ENCODE measurements around the gene VMP1.
A peak's percentile ranks its signal among the peaks of the same experiment; 100 is the strongest.
"Not testable (repeated sequence)": the region's sequence is repeated elsewhere in the genome, so short reads cannot be mapped to it uniquely, and the experiment has no call there.

Gene VMP1

GRCh38 chr17:59858167-59858816 lies 150.8 kb downstream of the VMP1 start:
- DNase-seq (ENCODE audit: low read depth, low spot score): no peak

- no peak for DNase-seq (ENCODE audit: low read depth, low spot score)
Measured at GRCh38 chr17:59858932-59859331, 151.5 kb downstream of the VMP1 start.

- DNase-seq (ENCODE audit: low read depth, low spot score): peak; percentile 70
Measured at GRCh38 chr17:59859444-59860025, 152.1 kb downstream of the VMP1 start.

- DNase-seq (ENCODE audit: low read depth, low spot score): no peak
Measured at GRCh38 chr17:59863616-59864015, 156.2 kb downstream of the VMP1 start.

GRCh38 chr17:59869941-59870218 lies 162.4 kb downstream of the VMP1 start:
- no peak for DNase-seq (ENCODE audit: low read depth, low spot score)

- no peak for DNase-seq (ENCODE audit: low read depth, low spot score)
Measured at GRCh38 chr17:59870482-59870881, 163.0 kb downstream of the VMP1 start.

GRCh38 chr17:59872351-59872750 lies 164.9 kb downstream of the VMP1 start:
- DNase-seq (ENCODE audit: low read depth, low spot score): no peak

GRCh38 chr17:59873414-59873813 lies 166.0 kb downstream of the VMP1 start:
- DNase-seq (ENCODE audit: low read depth, low spot score): not testable (repeated sequence)

GRCh38 chr17:59874376-59874775 lies 166.9 kb downstream of the VMP1 start:
- peak; percentile 70 for DNase-seq (ENCODE audit: low read depth, low spot score)

- DNase-seq (ENCODE audit: low read depth, low spot score): no peak
Measured at GRCh38 chr17:59876107-59876506, 168.7 kb downstream of the VMP1 start.

GRCh38 chr17:59877965-59878364 lies 170.5 kb downstream of the VMP1 start:
- DNase-seq (ENCODE audit: low read depth, low spot score): no peak

GRCh38 chr17:59878624-59879023 lies 171.2 kb downstream of the VMP1 start:
- DNase-seq (ENCODE audit: low read depth, low spot score): no peak

GRCh38 chr17:59884861-59885260 lies 177.4 kb downstream of the VMP1 start:
- no peak for DNase-seq (ENCODE audit: low read depth, low spot score)

GRCh38 chr17:59888145-59888750 lies 180.8 kb downstream of the VMP1 start:
- DNase-seq (ENCODE audit: low read depth, low spot score): no peak

- DNase-seq (ENCODE audit: low read depth, low spot score): peak; percentile 29
Measured at GRCh38 chr17:59890720-59891119, 183.3 kb downstream of the VMP1 start.

All from astrocyte of the hippocampus (primary cell).